NK-92 treated with Interleukin-12 subunit alpha and Interleukin-12 subunit beta, amount 100 ng/mL, for 24 hours (cell line): Measurements from ENCODE around the gene PYGO2.
A peak's percentile ranks its signal among the peaks of the same experiment; 100 is the strongest.

Experiments used
- DNase-seq: peaks from one replicate; lab custom pipeline; 2025; lab: John Stamatoyannopoulos, UW

The PYGO2 gene

DNA sequence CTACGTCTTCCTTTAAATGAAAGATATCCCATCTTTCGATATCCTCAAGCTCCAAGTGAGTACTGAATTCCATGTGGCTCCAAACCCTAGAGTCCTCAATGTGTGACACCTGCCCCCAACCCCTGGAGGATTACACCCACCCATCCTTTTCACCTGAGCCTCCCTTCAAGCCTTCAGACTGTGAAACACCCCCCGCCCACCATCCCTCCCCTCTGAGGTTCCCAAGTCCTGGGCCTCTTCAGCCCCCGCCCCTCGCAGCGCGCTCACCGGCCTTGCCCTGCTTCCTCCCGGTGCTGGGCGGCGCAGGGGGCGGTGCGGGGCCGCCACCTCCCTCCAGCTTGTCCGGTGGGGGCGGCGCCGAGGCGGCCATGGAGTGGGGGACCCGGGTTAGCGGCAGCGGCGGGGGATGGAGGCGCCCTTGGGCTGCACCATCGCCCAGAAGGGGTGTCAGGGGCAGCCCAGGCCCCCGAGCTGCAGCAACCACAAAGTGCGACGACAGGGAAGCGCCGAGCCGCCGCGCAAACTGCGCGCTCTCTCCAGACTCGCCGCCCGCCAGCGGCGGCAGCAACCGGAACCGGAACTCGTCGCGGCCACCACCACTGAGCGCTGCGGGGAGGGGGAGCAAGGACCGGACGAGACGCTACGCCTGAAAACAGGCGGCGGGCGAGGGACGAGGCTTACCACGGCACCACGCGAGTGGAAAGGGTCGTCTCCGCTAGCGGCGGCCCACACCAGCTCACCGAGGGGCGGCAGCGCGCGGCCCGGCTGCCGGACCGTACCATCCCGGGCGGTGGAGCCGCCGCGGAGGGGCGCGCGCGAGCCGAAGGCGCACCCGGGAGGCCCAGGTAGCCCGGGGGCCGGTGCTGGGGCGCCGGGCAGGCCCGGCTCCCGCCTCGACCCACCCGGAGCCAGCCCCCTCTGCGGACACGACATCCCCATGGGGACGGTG lies at the start of gene PYGO2:
Gene PYGO2, minus strand, starts transcription at position 576 of the 949 bp plus-strand sequence. Its CDS starts 206 bp downstream, at position 370.
- peak; percentile 82 for DNase-seq

GRCh38 chr1:155011004-155011416 lies 49.4 kb upstream of the PYGO2 start:
- DNase-seq: no peak

DNA sequence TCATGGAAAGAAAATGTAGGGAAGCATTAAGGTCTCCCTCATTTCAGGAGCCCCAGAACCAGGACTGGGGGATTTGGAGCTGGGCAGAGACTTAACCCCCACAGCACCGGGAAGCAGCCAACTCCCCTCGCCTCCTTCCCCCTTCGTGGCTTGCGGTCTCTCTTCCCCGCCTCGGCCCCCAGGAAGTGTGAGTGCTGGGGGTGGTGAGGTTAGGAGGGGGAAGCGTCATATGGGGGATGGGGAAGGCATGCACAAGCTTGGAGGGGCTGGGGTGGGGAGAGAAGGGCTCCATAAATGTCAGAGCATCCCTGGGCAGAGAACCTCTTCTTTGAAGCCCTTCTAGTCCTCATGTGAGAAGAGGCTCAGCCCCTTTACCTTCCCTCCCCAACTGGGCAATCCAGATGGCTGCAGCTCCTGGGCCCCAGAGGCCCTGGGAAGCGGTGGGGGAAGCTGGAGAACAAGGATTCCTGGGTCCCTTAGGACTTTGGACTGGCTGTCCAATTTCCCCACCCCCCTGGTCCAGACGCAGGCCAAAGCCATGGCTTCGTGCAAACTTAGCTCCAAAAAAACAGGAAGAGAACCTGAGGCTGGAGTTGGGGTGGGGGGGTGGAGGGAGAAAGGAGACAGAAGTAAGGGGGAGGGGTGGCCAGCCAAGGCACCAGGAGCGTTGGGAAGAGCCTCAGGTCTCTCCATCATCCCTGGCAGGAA lies 48.8 kb upstream of the PYGO2 start:
- DNase-seq: no peak

DNA sequence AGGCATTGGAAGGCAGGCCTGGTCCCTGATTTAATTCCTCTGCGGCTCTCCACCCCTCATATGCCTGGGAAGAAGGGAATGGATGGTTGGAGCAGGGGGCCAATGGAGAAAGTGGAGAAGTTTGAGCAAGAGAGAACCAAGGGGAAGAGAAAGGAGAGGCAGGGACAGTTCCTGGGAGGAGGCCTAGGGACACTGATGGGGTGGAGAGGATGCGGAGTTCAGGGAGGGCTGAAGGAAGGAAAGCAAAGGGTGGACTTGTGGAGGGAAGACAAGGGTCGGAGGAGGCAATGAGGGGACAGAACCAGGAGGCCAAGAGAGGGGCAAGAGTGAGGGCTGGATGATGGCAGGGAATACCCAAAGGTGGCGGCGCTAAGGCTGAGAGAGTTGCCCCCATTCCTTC lies 48.2 kb upstream of the PYGO2 start:
- DNase-seq: no peak

GRCh38 chr1:155009221-155009711 lies 47.7 kb upstream of the PYGO2 start:
- no peak for DNase-seq

DNA sequence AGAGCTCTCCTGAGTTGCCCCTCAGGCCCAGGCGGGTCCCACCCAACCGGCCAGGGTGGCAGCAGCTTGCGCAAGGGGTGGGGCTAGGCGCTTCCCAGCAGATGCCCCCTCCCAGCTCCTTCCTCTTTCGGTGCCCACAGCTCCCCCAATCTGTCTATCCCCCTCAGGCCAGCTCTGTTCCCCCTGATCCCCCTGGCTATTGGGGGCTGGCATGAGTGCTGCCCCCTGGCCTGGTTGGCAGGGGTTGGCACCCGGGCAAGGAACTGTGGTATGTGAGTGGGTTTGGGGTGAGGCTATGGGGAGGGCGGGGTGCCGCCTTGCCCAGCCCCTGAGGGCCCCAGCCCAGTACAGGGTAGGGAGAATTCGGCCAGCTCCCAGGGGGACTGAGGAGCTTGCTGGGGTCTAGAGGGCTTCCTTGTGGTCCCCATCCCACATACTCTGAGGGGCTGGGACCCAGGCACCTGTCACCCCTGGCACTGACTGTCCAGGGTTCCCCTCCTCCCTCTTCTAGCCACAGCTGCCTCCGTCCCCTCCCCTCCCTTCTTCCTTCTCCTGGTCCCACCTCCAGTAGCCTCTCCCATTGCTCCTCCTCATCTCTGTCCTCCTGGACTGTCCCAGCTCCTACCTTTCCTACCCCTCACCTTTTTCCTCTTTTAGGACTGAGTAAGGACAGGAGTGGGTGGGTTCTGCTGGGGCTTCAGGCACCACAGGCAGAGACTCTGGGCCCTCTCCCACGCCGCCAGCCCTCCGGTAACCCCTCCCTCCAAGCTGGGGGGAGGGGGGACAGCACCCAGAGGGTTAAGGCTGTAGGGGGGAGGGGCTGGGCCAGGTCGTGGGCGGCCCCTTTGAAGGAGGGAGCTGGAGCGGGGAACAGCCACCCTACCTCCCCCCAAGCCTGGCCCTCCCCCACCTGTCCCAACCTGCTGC lies 46.7 kb upstream of the PYGO2 start:
- no peak for DNase-seq

DNA sequence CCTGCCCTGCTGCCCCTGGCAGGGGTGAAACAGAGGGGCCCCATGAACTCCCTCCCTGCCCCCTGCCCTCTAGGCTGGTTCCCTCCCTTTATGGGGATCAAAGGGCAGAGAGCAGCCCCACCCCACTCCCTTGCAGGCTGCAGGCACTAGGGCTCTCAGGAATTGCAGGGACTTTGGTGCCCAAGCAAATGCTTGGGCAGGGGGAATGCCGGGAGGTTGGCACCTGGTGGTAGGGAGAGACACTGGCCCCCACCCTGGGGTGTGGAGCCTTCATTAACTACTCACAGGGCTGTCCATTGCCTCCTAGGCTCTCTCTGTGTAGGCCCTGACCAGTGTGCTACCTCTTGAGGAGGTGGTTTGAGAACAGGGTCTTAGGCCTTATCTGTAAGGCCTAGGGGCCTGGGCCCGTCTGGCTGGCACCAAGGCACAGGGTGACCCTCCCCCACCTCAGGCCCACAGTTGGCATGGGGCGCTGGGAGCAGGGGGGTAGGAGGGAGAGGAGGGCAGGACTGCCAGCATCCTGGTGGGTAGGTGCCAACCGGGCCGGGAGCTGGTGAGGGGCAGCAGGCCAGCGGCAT lies 45.8 kb upstream of the PYGO2 start:
- no peak for DNase-seq

GRCh38 chr1:155006601-155007101 lies 45.1 kb upstream of the PYGO2 start:
- no peak for DNase-seq

DNA sequence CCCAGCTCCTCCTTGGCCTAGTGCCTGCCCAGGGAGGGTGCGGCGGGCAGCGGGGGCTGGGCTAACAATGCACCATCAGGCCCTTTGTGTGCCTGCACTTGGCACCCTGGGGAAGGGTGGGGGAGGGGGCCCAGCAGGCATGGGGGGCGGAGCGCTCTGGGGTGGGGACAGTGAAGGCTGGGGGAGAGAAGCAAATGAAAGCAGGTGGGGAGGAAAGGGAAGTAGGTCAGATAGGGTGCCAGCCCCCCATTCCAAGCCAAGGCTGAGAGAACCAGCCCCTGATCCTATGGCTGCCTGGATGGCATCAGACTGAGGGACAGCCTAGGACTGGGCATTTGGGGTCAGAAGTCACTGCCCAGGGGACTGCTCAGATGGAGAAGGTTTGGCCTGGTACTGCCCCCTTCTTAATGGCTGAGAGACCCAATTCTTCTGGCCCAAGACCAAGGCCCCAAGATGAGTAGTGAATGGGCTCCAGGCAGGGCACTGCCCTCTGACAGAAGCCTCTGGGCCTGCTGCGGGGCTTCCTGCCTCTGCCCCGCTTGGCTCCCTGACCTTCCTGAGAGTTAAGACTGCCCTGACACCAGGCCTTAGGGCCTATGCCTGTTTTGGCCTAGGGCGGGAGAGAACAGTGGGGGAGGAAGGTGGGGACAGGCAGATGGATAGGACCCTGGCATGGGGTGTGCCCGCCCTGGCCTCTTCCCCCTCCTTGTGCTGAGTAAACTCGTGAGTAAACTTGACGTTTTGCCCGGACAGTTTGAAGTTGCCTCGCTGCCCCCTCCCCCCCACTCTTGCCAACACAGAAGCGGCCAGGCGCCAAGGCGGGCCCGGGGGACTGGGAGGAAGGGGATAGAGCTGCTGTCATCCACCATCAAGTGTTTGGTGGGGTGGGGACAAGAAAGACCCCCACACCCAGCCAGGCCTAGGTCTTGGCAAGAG lies 43.8 kb upstream of the PYGO2 start:
- no peak for DNase-seq

- DNase-seq: no peak
Measured at GRCh38 chr1:155004352-155005075, 42.9 kb upstream of the PYGO2 start.

DNA sequence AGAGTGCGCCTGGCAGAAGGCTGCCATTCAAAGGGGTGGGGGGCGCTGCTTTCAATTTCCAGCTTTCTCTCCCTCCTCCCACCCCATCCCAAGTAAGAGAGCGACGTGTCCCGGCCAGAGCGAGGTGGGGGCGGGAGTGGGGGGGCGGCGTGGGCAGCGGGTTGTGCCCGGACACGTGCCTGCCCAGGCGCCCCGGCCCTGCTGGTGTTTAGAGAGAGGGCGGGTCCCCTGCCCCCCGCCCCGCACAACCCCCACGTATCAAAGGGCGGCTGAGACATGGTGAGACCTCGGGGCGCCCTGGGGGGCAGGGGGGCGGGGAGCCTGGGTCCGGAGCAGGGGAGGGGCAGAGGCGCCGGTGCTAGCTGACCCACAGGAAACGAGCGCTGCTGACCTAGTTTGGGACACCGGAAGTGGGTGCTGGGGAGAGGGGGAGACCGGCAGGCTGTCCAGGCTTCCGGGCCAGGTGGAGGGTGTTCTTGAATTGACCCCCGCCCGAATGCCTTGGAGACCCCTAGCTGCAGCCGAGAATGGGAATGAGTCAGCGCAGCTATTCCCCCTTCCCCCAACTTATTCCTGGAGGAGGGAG lies 42.3 kb upstream of the PYGO2 start:
- DNase-seq: no peak

GRCh38 chr1:155003227-155003765 lies 41.7 kb upstream of the PYGO2 start:
- DNase-seq: no peak

DNA sequence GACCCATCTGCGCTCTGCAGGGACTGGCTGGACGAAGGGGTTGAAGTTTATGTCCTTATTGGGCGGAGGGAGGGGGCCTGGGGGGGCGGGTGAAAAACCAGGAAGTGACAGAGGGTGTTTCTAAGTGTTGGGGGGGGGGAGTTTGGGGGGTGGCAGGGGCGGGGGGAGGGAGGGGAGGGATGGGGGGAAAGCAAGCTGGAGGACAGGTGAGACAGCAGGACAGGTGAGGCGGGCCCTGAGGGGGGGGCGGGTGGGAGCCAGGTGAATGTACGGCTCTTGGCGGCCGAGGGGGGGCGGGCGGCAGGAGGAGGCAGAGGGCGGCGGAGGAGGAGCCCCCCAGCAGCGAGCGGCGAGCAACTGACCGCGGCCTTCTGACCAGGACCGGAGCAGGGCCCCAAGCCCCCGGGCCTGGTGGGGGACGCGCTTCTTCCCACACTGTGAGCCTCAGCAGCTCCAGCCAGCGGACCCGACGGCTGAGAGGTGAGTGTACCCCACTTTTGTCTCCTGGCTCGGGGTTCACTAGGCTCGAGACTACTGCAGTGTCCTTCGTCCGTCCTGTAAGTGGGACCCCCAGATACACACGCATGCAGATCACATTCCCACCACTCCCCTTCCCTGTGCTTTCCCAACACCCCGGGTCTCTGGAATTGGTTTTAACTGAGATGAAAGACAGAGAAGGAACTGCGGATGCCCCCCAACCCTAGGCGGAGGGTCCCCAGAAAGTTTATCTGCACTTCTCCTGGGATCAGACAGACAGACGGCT lies 41.1 kb upstream of the PYGO2 start, which contains the start of gene ZBTB7B:
Gene ZBTB7B, plus strand, starts transcription at position 339 of the 763 bp plus-strand sequence. CDS start 11,859 bp downstream, outside the sequence.
- DNase-seq: peak; percentile 54

- peak; percentile 97 for DNase-seq
Measured at GRCh38 chr1:155001675-155002463, 40.3 kb upstream of the PYGO2 start.

- no peak for DNase-seq
Measured at GRCh38 chr1:155001425-155001674, 39.8 kb upstream of the PYGO2 start.

DNA sequence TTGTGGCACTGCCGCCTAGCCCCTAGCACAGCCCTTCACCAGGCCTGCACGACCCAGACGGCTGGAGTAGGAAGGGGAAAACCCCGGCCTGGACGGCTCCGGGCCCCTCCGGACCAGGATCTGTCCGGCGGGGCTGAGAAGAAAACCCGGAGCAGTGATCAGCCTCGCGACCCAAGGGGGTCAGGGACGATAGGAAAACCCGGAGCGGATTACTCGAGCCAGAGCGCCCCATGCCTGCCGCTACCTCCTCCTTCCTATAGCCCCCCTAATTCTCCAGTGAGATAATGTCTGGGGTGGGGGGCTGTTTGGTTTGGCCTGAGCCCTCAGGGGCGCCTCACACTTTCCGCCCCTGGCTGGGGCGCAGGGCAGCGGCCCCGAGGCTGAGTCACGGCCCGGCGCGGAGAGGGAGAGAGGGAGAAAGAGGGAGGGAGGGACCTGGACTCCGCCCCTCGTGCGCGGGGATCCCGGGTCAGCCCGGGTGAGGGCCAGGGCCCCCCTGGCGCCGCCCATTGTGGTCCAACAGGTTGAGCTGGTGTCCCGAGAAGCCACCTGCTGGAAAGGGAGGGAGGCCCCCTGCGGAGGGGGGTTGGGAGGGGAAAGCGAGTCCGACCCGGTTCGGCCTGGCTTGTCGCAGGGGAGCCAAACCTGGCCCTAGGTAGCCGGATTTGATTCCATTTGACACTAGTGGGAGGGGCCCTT lies 39.3 kb upstream of the PYGO2 start:
- DNase-seq: no peak

DNA sequence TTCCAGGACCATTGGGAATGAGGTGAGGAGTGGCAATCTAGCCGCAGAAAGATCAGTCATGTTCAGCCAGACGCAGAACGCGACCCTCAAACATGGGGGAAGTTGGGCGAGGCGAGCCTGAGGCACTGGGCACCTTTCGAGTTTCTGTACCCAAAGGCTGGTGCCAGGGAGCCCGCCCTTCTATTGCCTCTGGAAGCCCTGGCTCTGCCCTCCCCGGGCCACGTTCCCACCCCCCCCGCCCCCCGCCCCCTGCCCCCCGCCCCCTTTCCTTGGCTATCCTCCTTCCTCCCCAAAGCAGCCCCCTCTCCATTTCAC lies 38.8 kb upstream of the PYGO2 start:
- no peak for DNase-seq
